GM19468 (cell line): ENCODE results near the gene NHLRC4.
A peak's percentile ranks its signal among the peaks of the same experiment; 100 is the strongest.

ENCODE experiments used
- ATAC-seq: cut with Tn5 transposase; IDR thresholded peaks from one replicate; pipeline ENCODE4 v1.9.1; 2021; ENCODE audit warnings: mild to moderate bottlenecking, moderate library complexity, moderate number of reproducible peaks; ENCODE audit not compliant: unreplicated experiment; ENCODE audit errors: extremely low read depth

Gene NHLRC4

DNA sequence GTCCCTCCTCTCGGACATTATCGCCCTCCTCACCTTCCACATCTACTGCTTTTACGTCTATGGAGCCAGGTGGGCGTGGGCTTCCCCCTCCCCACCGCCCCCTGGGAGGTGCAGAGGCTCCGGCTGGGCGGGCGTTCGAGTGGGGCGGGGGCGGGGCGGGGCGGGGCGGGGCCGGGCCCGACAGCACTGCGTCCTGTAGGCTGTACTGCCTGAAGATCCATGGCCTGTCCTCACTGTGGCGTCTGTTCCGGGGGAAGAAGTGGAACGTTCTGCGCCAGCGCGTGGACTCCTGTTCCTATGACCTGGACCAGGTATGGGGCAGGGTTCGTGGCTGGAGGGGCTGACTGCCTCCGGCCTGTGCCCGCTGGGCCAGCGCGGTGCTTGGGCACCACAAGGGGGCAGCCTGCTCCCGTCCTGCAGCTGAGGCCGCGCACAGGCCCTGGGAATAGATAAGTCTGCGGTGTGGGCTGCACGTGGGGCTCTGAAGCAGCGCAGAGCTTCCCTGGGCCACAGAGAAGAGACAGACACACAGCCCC is 12.1 kb downstream of the NHLRC4 start:
- no peak for ATAC-seq

DNA sequence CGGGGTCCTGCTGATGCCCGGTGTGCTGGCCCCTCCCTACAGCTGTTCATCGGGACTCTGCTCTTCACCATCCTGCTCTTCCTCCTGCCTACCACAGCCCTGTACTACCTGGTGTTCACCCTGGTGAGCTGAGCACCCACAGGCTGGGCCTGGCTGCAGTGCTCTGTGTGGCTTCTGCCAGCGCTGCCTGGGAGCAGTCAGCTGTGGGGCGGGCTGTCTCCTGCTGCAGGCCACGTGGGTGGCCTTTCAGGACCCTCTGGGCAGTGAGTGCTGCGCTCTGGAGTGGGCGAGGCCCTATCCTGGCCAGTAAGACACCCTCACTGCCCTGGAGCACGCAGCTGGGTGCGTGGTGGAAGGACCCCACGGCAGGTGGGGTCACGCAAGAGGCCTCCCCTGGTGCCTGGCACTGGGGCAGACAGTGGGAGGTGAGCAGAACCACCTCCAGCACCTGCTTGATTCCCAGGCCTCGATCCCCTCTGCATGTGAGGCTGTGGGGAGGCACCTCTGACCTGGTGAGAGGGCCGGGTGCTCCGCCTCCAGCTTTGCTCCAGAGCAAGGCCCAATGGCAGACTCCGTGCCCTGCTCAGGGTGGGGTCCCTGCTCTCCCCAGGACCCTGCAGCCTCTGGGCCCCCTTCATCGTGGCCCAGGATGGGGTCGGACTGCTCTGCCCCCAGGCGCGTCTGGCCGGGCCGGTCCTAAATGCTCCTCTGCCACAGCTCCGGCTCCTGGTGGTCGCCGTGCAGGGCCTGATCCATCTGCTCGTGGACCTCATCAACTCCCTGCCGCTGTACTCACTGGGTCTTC is 13.5 kb downstream of the NHLRC4 start:
- no peak for ATAC-seq

- no peak for ATAC-seq
These were observed 14.2 kb downstream of the NHLRC4 start for GRCh38 chr16:580946-581498.

DNA sequence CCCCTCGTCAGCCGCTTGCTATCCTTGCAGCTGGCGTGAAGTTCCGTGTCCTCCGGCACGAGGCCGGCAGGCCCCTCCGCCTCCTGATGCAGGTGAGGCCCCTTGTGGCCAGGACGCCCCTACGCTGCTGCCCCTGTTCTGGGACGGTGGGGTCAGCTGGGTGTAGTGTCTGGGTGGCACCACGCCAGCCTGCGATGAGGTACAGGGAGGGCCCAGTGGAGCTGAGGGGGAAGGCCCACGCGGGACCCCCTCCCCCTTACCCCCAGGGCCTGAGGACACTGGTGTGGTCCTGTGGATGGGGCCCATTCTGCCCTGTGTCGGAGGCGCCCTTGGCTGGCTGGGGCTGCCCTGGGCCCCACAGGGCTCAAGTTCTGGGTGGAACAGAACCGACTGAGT is 15.4 kb downstream of the NHLRC4 start:
- no peak for ATAC-seq

GRCh38 chr16:582614-583331 is 16.0 kb downstream of the NHLRC4 start:
- ATAC-seq, result no peak

- ATAC-seq, result no peak
These were observed 16.6 kb downstream of the NHLRC4 start for GRCh38 chr16:583470-583814.

- no peak for ATAC-seq
These were observed 17.2 kb downstream of the NHLRC4 start for GRCh38 chr16:583815-584591.

DNA sequence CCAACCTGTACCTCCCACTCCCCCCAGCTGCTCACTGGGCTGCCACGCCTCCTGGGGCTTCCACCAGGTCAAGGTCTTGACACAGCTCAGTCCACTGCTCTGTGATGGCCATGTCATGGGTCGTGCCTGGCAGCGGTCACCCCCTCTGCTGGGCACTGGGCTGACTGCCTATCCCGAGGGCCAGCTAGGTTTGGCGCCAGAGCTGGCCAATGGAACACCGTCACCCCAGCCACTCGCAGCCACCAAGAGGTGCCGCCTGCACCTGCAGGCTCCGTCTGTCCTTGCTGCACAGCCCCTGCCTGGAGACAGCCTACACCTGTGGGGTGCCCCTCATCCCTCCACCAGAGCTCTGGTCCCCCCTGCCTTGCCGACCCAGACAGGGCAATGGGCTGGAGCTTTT is 18.5 kb downstream of the NHLRC4 start:
- ATAC-seq, result no peak

- no peak for ATAC-seq
These were observed 19.3 kb downstream of the NHLRC4 start for GRCh38 chr16:586047-586644.

DNA sequence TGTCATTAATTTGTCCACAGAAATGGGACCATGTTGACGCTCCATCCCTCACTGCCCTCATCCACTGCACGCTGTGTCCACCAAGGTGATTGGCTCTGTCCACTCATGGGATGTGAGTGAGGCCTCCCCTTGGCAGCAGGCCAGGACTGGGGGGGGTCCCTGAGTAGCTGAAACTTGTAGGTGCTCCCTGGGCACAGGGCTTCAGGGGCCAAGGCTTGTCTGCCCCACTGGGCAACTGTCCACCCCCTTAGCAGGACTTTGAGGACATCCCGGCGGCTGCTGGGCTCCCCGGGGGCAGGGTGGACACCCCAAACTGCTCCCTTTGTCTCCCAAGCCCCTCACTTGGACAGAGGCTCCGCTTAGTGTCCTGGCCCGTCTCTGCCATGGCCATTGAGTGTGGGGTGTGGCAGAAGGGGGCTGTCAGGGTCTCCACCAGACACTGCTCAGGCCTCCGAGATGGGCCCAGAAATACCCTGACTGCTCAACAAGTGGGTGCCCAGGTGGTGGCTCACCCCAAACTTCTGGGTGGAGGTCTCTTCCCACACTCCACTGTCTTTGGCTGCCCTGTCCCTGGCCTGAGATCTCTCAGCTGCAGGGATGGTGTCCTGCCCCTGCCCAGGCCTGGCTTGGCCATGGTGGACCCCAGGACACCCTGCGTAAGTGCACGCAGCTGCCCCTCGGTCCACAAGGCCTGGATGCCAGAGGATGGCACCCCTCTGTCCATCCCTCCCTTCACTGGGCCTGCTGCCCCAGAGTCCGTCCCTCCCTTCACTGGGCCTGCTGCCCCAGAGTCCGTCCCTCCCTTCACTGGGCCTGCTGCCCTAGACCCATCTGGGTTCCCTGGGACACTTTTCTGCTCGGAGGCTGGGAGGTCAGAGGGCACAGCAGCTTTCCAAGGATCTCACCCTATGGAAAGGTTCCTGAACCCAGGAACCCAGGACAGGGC is 20.1 kb downstream of the NHLRC4 start:
- no peak for ATAC-seq

- ATAC-seq, result no peak
These were observed 21.8 kb downstream of the NHLRC4 start for GRCh38 chr16:588639-588888.

GRCh38 chr16:588889-589657 is 22.3 kb downstream of the NHLRC4 start:
- ATAC-seq, result peak; percentile 34

- ATAC-seq, result peak; percentile 66
These were observed 22.9 kb downstream of the NHLRC4 start, which contains the start of gene RAB40C for GRCh38 chr16:589658-590187. Gene RAB40C, plus strand, starts transcription at chr16:590066. Its CDS starts 226 bp downstream, at chr16:590292.

- no peak for ATAC-seq
These were observed 23.5 kb downstream of the NHLRC4 start for GRCh38 chr16:590188-590814.

DNA sequence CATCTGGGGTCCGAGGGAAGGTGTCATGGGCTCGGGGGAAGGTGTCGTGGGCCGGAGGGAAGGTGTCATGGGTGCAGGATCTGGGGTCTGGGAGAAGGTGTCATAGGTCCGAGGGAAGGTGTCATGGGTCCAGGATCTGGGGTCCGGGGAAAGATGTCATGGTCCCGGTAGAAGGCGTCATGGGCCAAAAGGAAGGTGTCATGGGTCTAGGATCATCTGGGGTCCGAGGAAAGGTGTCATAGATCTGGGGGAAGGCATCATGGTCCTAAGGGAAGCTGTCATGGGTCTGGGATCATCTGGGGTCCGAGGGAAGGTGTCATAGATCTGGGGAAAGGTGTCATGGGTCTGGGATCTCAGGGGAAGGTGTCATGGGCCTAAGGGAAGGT is 24.0 kb downstream of the NHLRC4 start:
- ATAC-seq, result no peak

- no peak for ATAC-seq
These were observed 24.4 kb downstream of the NHLRC4 start for GRCh38 chr16:591231-591630.

GRCh38 chr16:591892-592517 is 25.2 kb downstream of the NHLRC4 start:
- no peak for ATAC-seq
